ENCODE results near the gene SORBS1.

GRCh38 chr10:95509251-95509650 lies 51.9 kb downstream of the SORBS1 start:
- no peak for TF ChIP-seq POLR2A (IDR thresholded peaks at IDR 0.05)
- TF ChIP-seq CTCF (IDR thresholded peaks at IDR 0.05) = no peak
